OCI-LY7 (cell line): ENCODE results near the gene SKIDA1. TPM values are rescaled to one million over a fixed set of nuclear protein-coding genes. Genes with fewer than 3 reads are reported as not detected.

Experiments used
- BruUV-seq: library from RNA; stranded (reverse); fragments of 400-500 nt; replicated peaks from 2 replicates; lab custom pipeline; 2021; lab: Mats Ljungman, UMichigan
- CTCF ChIA-PET: fragments of 300-600 bp; sonication (Branson Sonifier 250); formaldehyde crosslinking; loops from one replicate; lab custom pipeline; 2022; ENCODE audit warnings: antibody characterized with exemption; ENCODE audit not compliant: unreplicated experiment; lab: Charles Lee
- POLR2A ChIA-PET: fragments of 300-600 bp; sonication (Branson Sonifier 250); formaldehyde crosslinking; loops from one replicate; lab custom pipeline; 2022; ENCODE audit warnings: antibody characterized with exemption; lab: Charles Lee
- DNase-seq: peaks from one replicate; pipeline ENCODE4 v3.0.0-alpha.2; 2015; ENCODE audit warnings: low spot score
- H2AFZ ChIP-seq: fragments of 200-600 bp; sonication (generic), shearing (Covaris generic); 2 replicates; pipeline ENCODE4 v1.6.1; 2014; ENCODE audit warnings: mild to moderate bottlenecking, antibody characterized with exemption, low read length, moderate library complexity
- H3K27ac ChIP-seq: fragments of 200-600 bp; sonication (generic); 2 replicates; pipeline ENCODE4 v1.5.1; 2014; ENCODE audit warnings: mixed run types, low read depth, mild to moderate bottlenecking, moderate library complexity, low read length, inconsistent platforms; ENCODE audit not compliant: poor library complexity, severe bottlenecking
- H3K36me3 ChIP-seq: fragments of 200-600 bp; sonication (generic); 2 replicates; pipeline ENCODE4 v1.6.1; 2014; ENCODE audit warnings: mild to moderate bottlenecking, antibody characterized with exemption, low read length, moderate library complexity, mixed read lengths; ENCODE audit not compliant: insufficient read depth
- H3K4me1 ChIP-seq: fragments of 200-600 bp; sonication (generic); 2 replicates; pipeline ENCODE4 v1.5.1; 2014; ENCODE audit warnings: mild to moderate bottlenecking, low read length; ENCODE audit not compliant: insufficient read depth, poor library complexity, severe bottlenecking
- H3K4me2 ChIP-seq: fragments of 200-600 bp; sonication (generic); 2 replicates; pipeline ENCODE4 v1.6.1; 2014; ENCODE audit warnings: mild to moderate bottlenecking, low read length
- H3K4me3 ChIP-seq: fragments of 200-600 bp; sonication (generic); 2 replicates; pipeline ENCODE4 v1.5.1; 2014; ENCODE audit warnings: mild to moderate bottlenecking, low read depth, low read length; ENCODE audit not compliant: poor library complexity, severe bottlenecking
- H3K79me2 ChIP-seq: fragments of 200-600 bp; sonication (generic); 2 replicates; pipeline ENCODE4 v1.6.1; 2016; ENCODE audit warnings: low read depth, mild to moderate bottlenecking, low read length, moderate library complexity, mixed read lengths; ENCODE audit not compliant: insufficient read depth
- H3K9me2 ChIP-seq: fragments of 200-600 bp; sonication (generic); 2 replicates; pipeline ENCODE4 v1.6.1; 2016; ENCODE audit warnings: mild to moderate bottlenecking, low read length, mixed read lengths; ENCODE audit not compliant: insufficient read depth
- H3K9me3 ChIP-seq: fragments of 200-600 bp; sonication (generic); 2 replicates; pipeline ENCODE4 v1.6.1; 2014; ENCODE audit warnings: mild to moderate bottlenecking, mixed run types, low read length, mixed read lengths
- H4K20me1 ChIP-seq: fragments of 200-600 bp; sonication (generic); 2 replicates; pipeline ENCODE4 v1.6.1; 2014; ENCODE audit warnings: mild to moderate bottlenecking, antibody characterized with exemption, low read length, moderate library complexity, mixed read lengths; ENCODE audit not compliant: insufficient read depth
- EZH2phosphoT487 ChIP-seq: fragments of 200-600 bp; sonication (generic); IDR thresholded peaks from 2 replicates; pipeline ENCODE4 v1.6.1; 2018; ENCODE audit warnings: low read depth, borderline replicate concordance, mild to moderate bottlenecking, mixed run types, antibody characterized with exemption, low read length, moderate library complexity, mixed read lengths
- intact Hi-C: fragments of 100-400 bp; cut with micrococcal nuclease; formaldehyde crosslinking; loops from one replicate; pipeline ENCODE4 v1.10.0; 2022; ENCODE audit not compliant: unreplicated experiment
- total RNA-seq, 2 experiments: library from RNA; depleted of rRNA in 1 of 2; stranded (reverse); fragments of >200 nt in 1 of 2; shearing (Covaris generic) in 1 of 2; gene quantifications; 2 replicates each; pipeline ENCODE4 v1.2.3, GENCODE V29; 2014 to 2022
- TF ChIP-seq, protein P1 (sequence below): fragments of 200-600 bp; sonication (generic); conservative IDR thresholded peaks from 2 replicates; pipeline ENCODE4 v1.5.1; 2014; ENCODE audit warnings: mild to moderate bottlenecking, antibody characterized with exemption, low read length, moderate library complexity, mixed read lengths

SKIDA1 gene
- total RNA-seq, 2 experiments from 2014 or later: not detected

DNA sequence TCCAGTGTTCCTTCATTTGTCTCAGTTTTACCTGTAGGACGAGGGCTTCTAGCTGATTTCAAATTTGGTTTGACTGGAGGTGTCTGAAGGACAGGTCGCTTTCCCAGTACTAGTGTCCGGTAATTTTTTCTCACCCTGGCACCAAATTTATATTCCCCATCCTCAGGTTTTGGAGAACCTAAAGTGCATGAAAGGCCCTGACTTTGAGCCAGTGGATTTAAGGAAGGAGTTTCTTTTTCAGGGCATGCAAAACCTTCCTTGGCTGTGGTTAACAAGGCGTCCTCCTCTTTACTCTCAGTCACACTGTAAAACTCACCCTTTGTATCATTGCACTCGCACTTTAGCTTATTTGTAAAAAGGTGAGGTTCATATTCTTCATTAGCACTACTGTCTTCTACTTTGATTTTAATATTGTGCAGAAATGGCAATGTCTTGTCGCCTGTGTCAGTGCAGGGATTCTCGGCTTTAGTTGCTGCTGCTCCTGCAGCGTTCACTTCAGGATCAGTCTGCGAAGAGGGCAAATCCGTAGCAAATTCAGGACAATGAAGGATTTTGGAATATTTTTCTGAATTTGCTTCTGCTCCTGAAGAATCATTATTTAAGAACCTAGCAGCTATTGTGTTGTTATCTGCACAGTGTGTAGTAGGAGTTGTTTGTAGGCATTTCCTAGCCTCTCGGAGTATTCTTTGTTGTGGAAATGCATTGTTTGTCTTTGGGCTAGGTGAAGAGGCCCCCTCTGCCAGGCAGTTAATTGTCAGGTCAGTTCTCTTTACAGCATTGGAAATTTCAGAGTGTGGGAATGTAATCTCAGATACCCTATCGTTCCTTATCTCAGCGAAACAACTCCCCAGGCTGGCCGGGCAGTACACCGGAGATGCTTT is 9.9 kb downstream of the SKIDA1 start:
- no peak for TF ChIP-seq EZH2phosphoT487
- TF ChIP-seq, protein P1, sequence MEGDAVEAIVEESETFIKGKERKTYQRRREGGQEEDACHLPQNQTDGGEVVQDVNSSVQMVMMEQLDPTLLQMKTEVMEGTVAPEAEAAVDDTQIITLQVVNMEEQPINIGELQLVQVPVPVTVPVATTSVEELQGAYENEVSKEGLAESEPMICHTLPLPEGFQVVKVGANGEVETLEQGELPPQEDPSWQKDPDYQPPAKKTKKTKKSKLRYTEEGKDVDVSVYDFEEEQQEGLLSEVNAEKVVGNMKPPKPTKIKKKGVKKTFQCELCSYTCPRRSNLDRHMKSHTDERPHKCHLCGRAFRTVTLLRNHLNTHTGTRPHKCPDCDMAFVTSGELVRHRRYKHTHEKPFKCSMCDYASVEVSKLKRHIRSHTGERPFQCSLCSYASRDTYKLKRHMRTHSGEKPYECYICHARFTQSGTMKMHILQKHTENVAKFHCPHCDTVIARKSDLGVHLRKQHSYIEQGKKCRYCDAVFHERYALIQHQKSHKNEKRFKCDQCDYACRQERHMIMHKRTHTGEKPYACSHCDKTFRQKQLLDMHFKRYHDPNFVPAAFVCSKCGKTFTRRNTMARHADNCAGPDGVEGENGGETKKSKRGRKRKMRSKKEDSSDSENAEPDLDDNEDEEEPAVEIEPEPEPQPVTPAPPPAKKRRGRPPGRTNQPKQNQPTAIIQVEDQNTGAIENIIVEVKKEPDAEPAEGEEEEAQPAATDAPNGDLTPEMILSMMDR: no peak
- Histone ChIP-seq H3K36me3 (no peaks in the 10 kb centered on the region), H4K20me1 (no peaks in the 10 kb centered on the region), H3K9me2 (no peaks in the 10 kb centered on the region), H3K79me2 (no peaks in the 10 kb centered on the region), H3K9me3 (no peaks in the 10 kb centered on the region), H2AFZ (no peak overlapping the region), H3K4me3 (no peak overlapping the region), H3K4me1 (peaks cover 27% of the 10 kb centered on the region), H3K27ac (no peak overlapping the region), H3K4me2 (peak overlapping the region; percentile 88; the same call in 1 of the 2 replicates)
- ChIA-PET CTCF (no interaction called here), POLR2A (interaction anchor here (0.7 kb wide), 1 partner anchor 15 kb away, joined by 3 read pairs; no protein-coding TSS in a partner anchor)
- intact Hi-C loops: loop anchor here (5.0 kb wide), 1 partner anchor 712 kb away; no protein-coding TSS in a partner anchor
- BruUV-seq: no TSS peak
- DNase-seq: no peak

GRCh38 chr10:21514818-21515351 is 10.6 kb downstream of the SKIDA1 start:
- H3K4me2 ChIP-seq: no peak overlapping the region
- H3K36me3 ChIP-seq: no peaks in the 10 kb centered on the region
- H3K79me2 ChIP-seq: no peaks in the 10 kb centered on the region
- intact Hi-C loops: loop anchor here (5.0 kb wide), 1 partner anchor 712 kb away; no protein-coding TSS in a partner anchor
- DNase-seq: no peak
- no peaks in the 10 kb centered on the region for H4K20me1 ChIP-seq
- ChIA-PET CTCF (no interaction called here), POLR2A (interaction anchor here (0.7 kb wide), 1 partner anchor 14 kb away, joined by 3 read pairs; no protein-coding TSS in a partner anchor)
- H3K9me3 ChIP-seq: no peaks in the 10 kb centered on the region
- H3K4me3 ChIP-seq: no peak overlapping the region
- no peak for TF ChIP-seq EZH2phosphoT487
- TF ChIP-seq, protein P1: no peak
- H3K27ac ChIP-seq: no peak overlapping the region
- H2AFZ ChIP-seq: no peak overlapping the region
- peaks cover 25% of the 10 kb centered on the region for H3K4me1 ChIP-seq
- no TSS peak for BruUV-seq
- H3K9me2 ChIP-seq: no peaks in the 10 kb centered on the region
